IMR-90 (cell line): Measurements from ENCODE around the gene ROBO2. TPM values are rescaled to one million over a fixed set of nuclear protein-coding genes. Genes with fewer than 3 reads are reported as not detected.
A peak's percentile ranks its signal among the peaks of the same experiment; 100 is the strongest.

Experiments
- ATAC-seq: fragments of 200-7000 bp; cut with Tn5 transposase; 2 replicates; pipeline ENCODE4 v1.9.1; 2020; ENCODE audit warnings: low read depth, mild to moderate bottlenecking, moderate library complexity
- BruUV-seq: library from RNA; stranded (reverse); fragments of 400-500 nt; replicated peaks from 2 replicates; lab custom pipeline; 2021; lab: Mats Ljungman, UMichigan
- CTCF ChIA-PET: fragments of 300-600 bp; formaldehyde crosslinking; extraction: SDS; loops from one replicate; lab custom pipeline; 2021; ENCODE audit warnings: antibody characterized with exemption; lab: Yijun Ruan, JAX
- POLR2A ChIA-PET: fragments of 300-600 bp; sonication (Branson Sonifier 250); formaldehyde crosslinking; loops from one replicate; lab custom pipeline; 2022; ENCODE audit warnings: antibody characterized with exemption; ENCODE audit not compliant: unreplicated experiment; lab: Charles Lee
- DNase-seq: peaks from one replicate; pipeline ENCODE4 v3.0.0; 2013
- H2AFZ ChIP-seq: replicated peaks from 2 replicates; pipeline ENCODE3; 2013; ENCODE audit warnings: low read length, mild to moderate bottlenecking; ENCODE audit not compliant: poor library complexity
- H2AK5ac ChIP-seq: 2 replicates; pipeline ENCODE4 v1.6.1; 2013; ENCODE audit warnings: low read depth, low read length, inconsistent platforms
- H2AK9ac ChIP-seq: replicated peaks from 2 replicates; pipeline ENCODE3; 2013; ENCODE audit warnings: mild to moderate bottlenecking, low read depth, low read length, moderate library complexity; ENCODE audit not compliant: poor library complexity
- H2BK120ac ChIP-seq: 2 replicates; pipeline ENCODE4 v1.6.1; 2013; ENCODE audit warnings: low read depth, low read length, inconsistent platforms
- H2BK15ac ChIP-seq: 3 replicates; pipeline ENCODE4 v1.6.1; 2013; ENCODE audit warnings: low read depth, low read length, inconsistent platforms
- H2BK20ac ChIP-seq: 2 replicates; pipeline ENCODE4 v1.6.1; 2013; ENCODE audit warnings: low read depth, mild to moderate bottlenecking, inconsistent platforms, low read length, moderate library complexity
- H2BK5ac ChIP-seq: 2 replicates; pipeline ENCODE4 v1.6.1; 2013; ENCODE audit warnings: mild to moderate bottlenecking, low read depth, low read length, inconsistent platforms; ENCODE audit not compliant: poor library complexity, severe bottlenecking
- H3K14ac ChIP-seq: replicated peaks from 2 replicates; pipeline ENCODE4 v1.6.1; 2013; ENCODE audit warnings: low read depth, low read length, inconsistent platforms
- H3K18ac ChIP-seq: 2 replicates; pipeline ENCODE4 v1.6.1; 2013; ENCODE audit warnings: low read depth, low read length, control low read depth
- H3K23ac ChIP-seq: 2 replicates; pipeline ENCODE4 v1.6.1; 2013; ENCODE audit warnings: low read depth, low read length, inconsistent platforms
- H3K27ac ChIP-seq: 2 replicates; pipeline ENCODE4 v1.5.1; 2013; ENCODE audit warnings: mild to moderate bottlenecking, control low read depth, low read length; ENCODE audit not compliant: insufficient read depth
- H3K27me3 ChIP-seq: 2 replicates; pipeline ENCODE4 v1.6.1; 2013; ENCODE audit warnings: low read length; ENCODE audit not compliant: control insufficient read depth, insufficient read depth
- H3K36me3 ChIP-seq: 2 replicates; pipeline ENCODE4 v1.6.1; 2013; ENCODE audit warnings: low read length, mixed read lengths; ENCODE audit not compliant: control insufficient read depth, insufficient read depth
- H3K4ac ChIP-seq: 2 replicates; pipeline ENCODE4 v1.6.1; 2013; ENCODE audit warnings: low read depth, low read length, inconsistent platforms
- H3K4me1 ChIP-seq: 2 replicates; pipeline ENCODE4 v1.6.1; 2013; ENCODE audit warnings: low read length, mixed read lengths; ENCODE audit not compliant: control insufficient read depth, insufficient read depth
- H3K4me2 ChIP-seq: 2 replicates; pipeline ENCODE4 v1.6.1; 2013; ENCODE audit warnings: low read depth, mild to moderate bottlenecking, control low read depth, low read length, moderate library complexity
- H3K4me3 ChIP-seq: 2 replicates; pipeline ENCODE4 v1.5.1; 2013; ENCODE audit warnings: low read depth, mild to moderate bottlenecking, control low read depth, low read length, moderate library complexity; ENCODE audit not compliant: insufficient read depth
- H3K56ac ChIP-seq: 2 replicates; pipeline ENCODE4 v1.6.1; 2013; ENCODE audit warnings: low read length, inconsistent platforms; ENCODE audit not compliant: insufficient read depth; ENCODE audit errors: extremely low read depth
- H3K79me1 ChIP-seq, 2 experiments: 2 replicates each; pipeline ENCODE4 v1.6.1; 2013; ENCODE audit warnings: low read length in 2 of 2, inconsistent platforms in 1 of 2, low read depth in 1 of 2
- H3K9ac ChIP-seq: 2 replicates; pipeline ENCODE4 v1.6.1; 2013; ENCODE audit warnings: low read depth, low read length, control low read depth
- H3K9me1 ChIP-seq: 2 replicates; pipeline ENCODE4 v1.6.1; 2013; ENCODE audit warnings: low read length, inconsistent platforms; ENCODE audit not compliant: insufficient read depth
- H3K9me3 ChIP-seq: 2 replicates; pipeline ENCODE4 v1.6.1; 2013; ENCODE audit warnings: low read length; ENCODE audit not compliant: control insufficient read depth, insufficient read depth
- H4K20me1 ChIP-seq: 2 replicates; pipeline ENCODE4 v1.6.1; 2013; ENCODE audit warnings: low read length, inconsistent platforms; ENCODE audit not compliant: insufficient read depth
- H4K5ac ChIP-seq: 2 replicates; pipeline ENCODE4 v1.6.1; 2013; ENCODE audit warnings: mild to moderate bottlenecking, low read depth, low read length, control low read depth
- H4K8ac ChIP-seq, 2 experiments: 2 replicates each; pipeline ENCODE4 v1.6.1; 2013; ENCODE audit warnings: low read depth in 2 of 2, low read length in 2 of 2, control low read depth in 1 of 2, inconsistent platforms in 1 of 2
- H4K91ac ChIP-seq: 2 replicates; pipeline ENCODE4 v1.6.1; 2013; ENCODE audit warnings: low read depth, low read length, inconsistent platforms; ENCODE audit not compliant: insufficient read depth
- CHD1 ChIP-seq: IDR thresholded peaks from 2 replicates; pipeline ENCODE4 v1.6.1; 2012; ENCODE audit warnings: low read depth, low read length, improper control_type of control experiment
- MAFK ChIP-seq: IDR thresholded peaks from 2 replicates; pipeline ENCODE4 v1.6.1; 2012; ENCODE audit warnings: low read depth, low read length, improper control_type of control experiment
- MAZ ChIP-seq: IDR thresholded peaks from 2 replicates; pipeline ENCODE4 v1.6.1; 2012; ENCODE audit warnings: low read depth, mild to moderate bottlenecking, low read length, improper control_type of control experiment, moderate library complexity, borderline replicate concordance
- MXI1 ChIP-seq: IDR thresholded peaks from 2 replicates; pipeline ENCODE4 v1.6.1; 2012; ENCODE audit warnings: low read depth, mild to moderate bottlenecking, low read length, moderate library complexity, borderline replicate concordance
- NFE2L2 ChIP-seq: fragments of 150-350 bp; IDR thresholded peaks from 2 replicates; pipeline ENCODE4 v1.6.1; 2016; ENCODE audit warnings: low read depth, mild to moderate bottlenecking, low read length
- SMC3 ChIP-seq: fragments of 150-350 bp; IDR thresholded peaks from 2 replicates; pipeline ENCODE4 v1.6.1; 2016; ENCODE audit warnings: low read depth, mild to moderate bottlenecking, antibody characterized with exemption, low read length, moderate library complexity
- WGBS, 2 experiments: methylation state at CpG; one replicate each; pipeline versions ENCODE4 v1.1.5 to v1.1.7; 2013; ENCODE audit warnings: missing lambda C conversion rate in 2 of 2; ENCODE audit not compliant: insufficient read length in 1 of 2; ENCODE audit errors: extremely low coverage in 2 of 2; 5-methylcytosine and 5-hydroxymethylcytosine counted together
- dilution Hi-C: fragments of 300-500 bp; cut with HindIII; formaldehyde crosslinking; loops from one replicate; pipeline ENCODE4 v1.14.3; 2018; ENCODE audit warnings: low sequenced_read_pairs; ENCODE audit not compliant: unreplicated experiment
- in situ Hi-C: fragments of 300-500 bp; cut with MboI; formaldehyde crosslinking; loops from 3 replicates; pipeline ENCODE4 v1.14.3; 2019; ENCODE audit warnings: low sequenced_read_pairs, inconsistent platforms, mixed read lengths
- intact Hi-C: fragments of 100-400 bp; cut with micrococcal nuclease; formaldehyde crosslinking; loops from 2 replicates; pipeline ENCODE4 v1.10.0; 2022
- polyA plus RNA-seq, 3 experiments: library from polyadenylated mRNA; depleted of rRNA; stranded (reverse); fragments of >200 nt; gene quantifications; 2 replicates each; pipeline ENCODE4 v1.2.3, GENCODE V29; 2012; ENCODE audit warnings: low replicate concordance in 1 of 3
- total RNA-seq: library from RNA; depleted of rRNA; stranded (reverse); fragments of >200 nt; gene quantifications from 2 replicates; pipeline ENCODE4 v1.2.3, GENCODE V29; 2012
- TF ChIP-seq, protein P1 (sequence below): conservative IDR thresholded peaks from 2 replicates; pipeline ENCODE4 v1.5.1; 2012; ENCODE audit warnings: mild to moderate bottlenecking, low read depth, low read length, improper control_type of control experiment

Gene ROBO2
- total and polyA plus RNA-seq, 2 of the 4 experiments (the other 2 are of a cell fraction): 9.3 to 14.5 TPM

DNA sequence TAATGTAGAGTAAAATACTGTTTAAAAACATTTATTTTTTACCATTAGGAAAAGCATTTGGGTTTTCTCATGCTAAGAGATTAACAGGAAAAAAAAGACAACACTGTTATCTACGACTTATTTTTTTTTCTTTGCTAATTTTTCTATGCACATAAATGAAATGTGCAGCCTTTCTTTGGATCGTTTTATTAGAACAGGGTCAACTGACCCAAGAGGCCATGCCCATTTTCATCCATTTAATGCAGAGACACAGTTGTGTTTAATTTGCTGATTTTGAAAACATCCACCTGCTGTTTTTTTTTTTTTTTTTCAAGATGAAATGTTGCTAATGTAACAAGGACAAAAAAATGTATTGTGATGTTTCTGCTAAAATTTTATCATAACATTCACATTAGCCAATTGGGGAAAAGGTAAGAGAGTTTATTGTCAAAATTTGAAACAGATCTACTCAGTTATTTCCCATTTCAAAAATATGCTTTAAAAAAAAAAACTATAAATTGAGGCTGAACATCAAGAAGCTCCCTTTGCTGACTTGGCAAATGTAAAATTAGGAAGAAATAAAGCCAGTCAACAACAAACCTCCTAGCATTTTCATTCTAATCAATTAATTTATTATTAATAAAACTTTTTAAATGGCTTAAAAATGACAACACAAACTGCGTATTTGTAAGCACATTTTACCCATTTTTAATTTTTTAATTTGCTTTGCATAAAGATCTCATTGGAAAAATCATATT is 485.2 kb downstream of the ROBO2 start:
- Histone ChIP-seq H3K14ac (no peak overlapping the region), H2AK5ac (no peak overlapping the region), H3K18ac (no peak overlapping the region), H2AK9ac (no peak overlapping the region), H2BK20ac (no peak overlapping the region), H2BK5ac (no peak overlapping the region), H3K4me1 (no peaks in the 10 kb centered on the region), H3K4me3 (no peak overlapping the region), H3K36me3 (no peaks in the 10 kb centered on the region), H3K27me3 (no peaks in the 10 kb centered on the region), H3K4me2 (no peak overlapping the region), H3K9me3 (no peaks in the 10 kb centered on the region), H3K79me1 (no peaks in the 10 kb centered on the region), H3K27ac (no peak overlapping the region), H2AFZ (no peak overlapping the region), H4K8ac (no peak overlapping the region), H2BK15ac (no peak overlapping the region), H3K4ac (no peak overlapping the region), H4K91ac (no peak overlapping the region), H3K56ac (no peak overlapping the region), H3K23ac (no peak overlapping the region), H3K9me1 (no peaks in the 10 kb centered on the region), H2BK120ac (no peak overlapping the region), H4K5ac (no peak overlapping the region), H4K20me1 (no peaks in the 10 kb centered on the region), H3K9ac (no peak overlapping the region)
- in situ Hi-C loops: no loop called here
- BruUV-seq: no TSS peak
- dilution Hi-C loops: no loop called here
- ChIA-PET POLR2A (no interaction called here), CTCF (interaction anchor here (0.6 kb wide), 1 partner anchor 22 kb away, joined by 3 read pairs; no protein-coding TSS in a partner anchor)
- intact Hi-C loops: no loop called here
- DNase-seq: no peak
- TF ChIP-seq MXI1: no peak
- TF ChIP-seq, protein P1, sequence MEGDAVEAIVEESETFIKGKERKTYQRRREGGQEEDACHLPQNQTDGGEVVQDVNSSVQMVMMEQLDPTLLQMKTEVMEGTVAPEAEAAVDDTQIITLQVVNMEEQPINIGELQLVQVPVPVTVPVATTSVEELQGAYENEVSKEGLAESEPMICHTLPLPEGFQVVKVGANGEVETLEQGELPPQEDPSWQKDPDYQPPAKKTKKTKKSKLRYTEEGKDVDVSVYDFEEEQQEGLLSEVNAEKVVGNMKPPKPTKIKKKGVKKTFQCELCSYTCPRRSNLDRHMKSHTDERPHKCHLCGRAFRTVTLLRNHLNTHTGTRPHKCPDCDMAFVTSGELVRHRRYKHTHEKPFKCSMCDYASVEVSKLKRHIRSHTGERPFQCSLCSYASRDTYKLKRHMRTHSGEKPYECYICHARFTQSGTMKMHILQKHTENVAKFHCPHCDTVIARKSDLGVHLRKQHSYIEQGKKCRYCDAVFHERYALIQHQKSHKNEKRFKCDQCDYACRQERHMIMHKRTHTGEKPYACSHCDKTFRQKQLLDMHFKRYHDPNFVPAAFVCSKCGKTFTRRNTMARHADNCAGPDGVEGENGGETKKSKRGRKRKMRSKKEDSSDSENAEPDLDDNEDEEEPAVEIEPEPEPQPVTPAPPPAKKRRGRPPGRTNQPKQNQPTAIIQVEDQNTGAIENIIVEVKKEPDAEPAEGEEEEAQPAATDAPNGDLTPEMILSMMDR: no peak
- TF ChIP-seq SMC3: no peak
- TF ChIP-seq NFE2L2: no peak
- TF ChIP-seq MAFK: peak; percentile 57
- no peak for TF ChIP-seq MAZ
- TF ChIP-seq CHD1: no peak
- no peak for ATAC-seq
- no CpG with 5 or more reads among the region's 3 CpGs for WGBS, 2 experiments
